SHP77 treated with DMSO at 0.1 percent for 48 hours (cell line): ENCODE measurements around the gene AOPEP.

ENCODE experiments used
- DNase-seq: peaks from one replicate; lab custom pipeline; 2025; lab: John Stamatoyannopoulos, UW

Gene AOPEP

DNA sequence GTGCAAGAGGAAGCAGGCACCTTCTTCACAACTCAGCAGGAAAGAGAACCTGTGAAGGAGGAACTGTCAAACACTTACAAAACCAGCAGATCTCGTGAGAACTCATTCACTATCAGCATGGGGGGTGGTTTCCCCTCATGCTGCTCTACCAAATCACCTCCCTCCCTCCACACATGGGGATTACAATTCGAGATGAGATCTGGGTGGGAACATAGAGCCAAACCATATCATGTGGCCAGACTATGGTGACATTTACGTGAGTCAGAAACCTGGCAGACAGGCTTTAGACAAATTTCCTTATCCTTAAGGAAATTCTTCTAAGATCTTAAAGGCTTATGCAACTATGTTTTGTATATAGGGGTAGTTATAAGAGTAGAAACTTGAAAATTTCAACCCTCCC is 8.7 kb upstream of the AOPEP start:
- DNase-seq, result no peak

DNA sequence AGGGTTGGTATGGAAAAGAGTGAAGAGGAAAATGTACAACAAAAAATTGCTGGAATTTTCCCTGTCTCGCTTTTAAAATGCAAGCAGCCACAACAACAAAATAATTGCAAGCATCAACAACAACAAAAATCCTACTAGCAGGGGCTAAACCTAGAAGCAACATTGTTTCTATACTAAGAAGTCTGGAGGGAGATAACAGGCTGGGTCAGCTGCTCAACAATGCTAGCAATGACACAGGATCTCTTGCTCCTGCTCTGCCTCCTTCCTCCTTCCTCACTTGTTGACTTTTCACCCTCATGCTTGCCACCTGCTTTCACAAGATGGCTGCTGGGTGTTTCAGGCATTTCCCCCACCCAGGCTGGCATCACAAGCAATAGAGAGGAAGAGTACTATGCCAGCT is 7.6 kb upstream of the AOPEP start:
- no peak for DNase-seq

DNA sequence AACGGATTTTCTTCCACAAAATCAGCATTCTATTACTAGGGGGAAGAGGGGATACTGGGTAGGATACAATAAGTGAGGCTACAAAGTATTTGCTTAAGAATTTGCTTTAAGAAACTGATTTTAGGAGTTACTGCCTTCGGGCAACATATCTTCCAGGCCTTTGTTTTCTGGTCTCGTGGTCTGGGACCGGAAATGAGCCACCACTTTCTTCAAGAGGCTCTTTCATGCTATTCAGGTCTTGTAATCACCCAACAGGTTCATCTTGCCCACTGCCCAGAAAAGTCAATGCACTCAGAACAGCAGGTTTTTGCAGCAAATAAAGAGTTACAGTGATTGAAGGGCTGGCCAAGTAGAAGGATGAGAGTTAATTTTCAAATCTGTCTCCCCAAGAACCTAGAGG is 6.6 kb upstream of the AOPEP start:
- DNase-seq, result no peak

DNA sequence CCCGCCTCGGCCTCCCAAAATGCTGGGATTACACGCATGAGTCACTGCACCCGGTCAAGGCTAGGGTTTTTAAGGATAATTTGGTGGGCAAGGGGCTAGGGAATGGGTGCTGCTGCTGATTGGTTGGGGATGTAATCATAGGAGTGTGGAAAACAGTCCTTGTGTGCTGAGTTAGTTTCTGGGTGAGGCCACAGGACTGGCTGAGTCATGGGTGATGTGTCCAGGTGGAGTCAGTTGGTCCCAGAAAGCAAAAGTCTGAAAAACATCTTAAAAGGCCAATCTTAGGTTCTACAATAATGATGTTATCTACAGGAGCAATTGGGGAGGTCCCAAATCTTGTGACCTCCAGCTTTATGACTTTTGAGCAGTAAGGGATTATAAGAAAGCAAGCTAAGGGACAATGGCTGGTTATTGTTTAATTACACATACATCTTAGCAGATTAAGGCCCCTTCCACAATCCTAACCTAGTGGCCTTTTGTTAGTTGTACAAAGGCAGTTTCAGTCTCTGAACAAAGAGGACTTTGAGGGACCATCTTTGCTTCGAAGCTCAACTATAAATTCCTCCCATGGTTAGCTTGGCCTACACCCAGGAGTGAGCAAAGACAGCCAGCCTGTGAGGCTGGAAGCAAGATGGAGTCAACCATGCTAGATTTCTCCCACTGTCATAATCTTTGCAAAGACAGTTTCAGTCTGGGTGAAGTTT is 5.5 kb upstream of the AOPEP start:
- DNase-seq, result no peak

DNA sequence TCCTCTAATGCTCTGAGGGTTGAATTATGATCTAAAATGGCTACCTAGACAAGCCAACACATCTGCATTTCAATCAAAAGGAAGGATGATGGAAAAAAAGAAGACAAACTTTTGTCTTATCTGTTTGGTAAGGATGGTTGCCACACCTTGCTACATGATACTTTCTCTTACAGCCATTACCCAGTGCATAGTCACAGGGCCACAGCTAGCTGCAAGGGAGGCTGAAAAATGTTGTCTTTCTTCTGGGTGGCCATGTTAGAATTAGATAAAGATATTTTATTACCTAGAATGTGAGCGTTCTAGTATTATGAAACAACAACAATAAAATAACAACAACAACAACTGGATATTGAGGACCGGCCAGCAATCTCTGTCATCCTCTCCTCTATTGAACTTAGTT is 4.7 kb upstream of the AOPEP start:
- DNase-seq, result no peak

DNA sequence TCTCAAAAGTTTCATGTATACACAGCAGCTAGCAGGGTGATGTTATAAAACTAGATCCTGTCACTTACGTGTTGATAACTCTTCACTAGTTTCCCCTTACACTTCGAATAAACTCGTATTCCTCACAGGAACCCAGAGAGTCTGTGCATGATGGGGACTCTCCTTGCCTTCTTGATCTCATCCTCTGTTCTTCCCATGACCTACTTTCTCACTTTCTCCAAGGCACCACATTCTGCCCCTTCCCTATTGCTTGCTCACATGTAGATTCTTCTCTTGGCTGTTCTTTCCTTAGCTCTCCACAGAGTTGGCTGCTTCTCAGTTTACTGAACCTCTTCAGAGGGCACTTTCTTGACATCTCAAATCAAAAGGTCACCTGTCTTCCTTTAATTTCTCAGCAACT is 1.2 kb upstream of the AOPEP start:
- DNase-seq, result no peak

DNA sequence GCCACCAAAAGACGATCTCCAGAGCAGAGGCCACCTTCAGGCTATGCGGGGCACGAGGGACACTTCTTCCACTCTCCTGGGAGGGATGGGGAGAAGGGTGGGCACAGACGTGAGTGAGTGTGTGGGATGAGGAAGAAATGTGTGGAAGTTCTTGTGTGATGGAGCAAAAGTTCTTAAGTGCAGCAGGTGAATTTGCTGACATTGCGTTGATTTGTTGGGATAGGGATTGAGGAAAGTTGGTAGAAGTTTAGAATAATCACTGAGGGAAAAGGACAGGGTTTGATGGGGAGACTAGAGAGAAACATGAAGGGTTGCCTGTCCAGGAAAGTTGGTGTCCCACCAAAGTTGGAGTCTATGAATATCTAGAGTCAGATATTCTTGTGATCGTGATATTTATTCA is 2.2 kb downstream of the AOPEP start:
- DNase-seq, result no peak

DNA sequence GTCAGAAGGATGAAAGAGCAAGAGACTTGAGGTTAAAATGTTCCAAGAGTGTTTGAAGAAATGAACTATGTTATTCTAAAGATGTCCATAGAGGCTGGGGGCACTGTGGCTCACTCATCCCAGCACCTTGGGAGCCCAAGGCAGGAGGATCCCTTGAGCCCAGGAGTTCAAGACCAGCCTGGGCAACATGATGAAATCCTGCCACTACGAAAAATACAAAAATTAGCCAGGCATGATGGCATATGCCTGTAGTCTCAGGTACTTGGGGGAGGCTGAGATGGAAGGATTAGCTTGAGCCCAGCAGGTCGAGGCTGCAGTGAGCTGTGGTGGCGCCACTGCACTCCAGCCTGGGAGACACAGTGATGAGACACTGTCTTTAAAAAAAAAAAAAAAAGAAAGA is 2.7 kb downstream of the AOPEP start:
- DNase-seq, result no peak

DNA sequence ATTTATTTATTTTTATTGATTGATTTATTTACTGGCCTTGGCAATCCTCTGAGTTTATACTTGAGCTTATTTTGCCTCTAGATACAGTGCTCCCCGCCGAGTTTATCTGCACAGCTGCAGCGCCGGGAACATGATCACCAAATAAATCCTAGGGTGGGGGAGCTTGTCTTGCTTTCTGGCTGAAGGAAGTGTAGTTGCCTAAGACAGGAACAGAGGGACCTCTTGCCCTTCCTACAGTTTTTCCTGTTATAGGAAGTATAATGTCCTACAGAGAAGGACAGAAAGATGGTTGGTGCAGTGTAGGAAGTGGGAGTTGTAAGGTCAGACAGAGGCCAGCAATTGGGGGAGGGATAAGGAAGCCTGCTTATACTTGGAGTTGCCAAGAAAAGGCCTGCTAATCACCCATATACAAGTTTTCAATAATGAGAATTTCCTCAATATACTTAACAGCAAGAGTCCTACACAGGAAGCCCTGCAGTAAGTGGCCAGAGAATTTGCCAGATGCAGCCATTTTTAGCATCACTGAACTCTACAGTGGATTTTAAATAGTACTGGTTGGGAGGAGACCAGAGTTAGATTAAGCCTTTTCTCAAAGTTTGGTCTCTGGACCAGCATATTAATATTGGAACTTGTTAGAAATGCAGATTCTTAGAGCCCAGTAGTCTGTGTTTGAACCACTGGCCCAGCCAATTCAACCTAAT is 7.7 kb downstream of the AOPEP start:
- no peak for DNase-seq

DNA sequence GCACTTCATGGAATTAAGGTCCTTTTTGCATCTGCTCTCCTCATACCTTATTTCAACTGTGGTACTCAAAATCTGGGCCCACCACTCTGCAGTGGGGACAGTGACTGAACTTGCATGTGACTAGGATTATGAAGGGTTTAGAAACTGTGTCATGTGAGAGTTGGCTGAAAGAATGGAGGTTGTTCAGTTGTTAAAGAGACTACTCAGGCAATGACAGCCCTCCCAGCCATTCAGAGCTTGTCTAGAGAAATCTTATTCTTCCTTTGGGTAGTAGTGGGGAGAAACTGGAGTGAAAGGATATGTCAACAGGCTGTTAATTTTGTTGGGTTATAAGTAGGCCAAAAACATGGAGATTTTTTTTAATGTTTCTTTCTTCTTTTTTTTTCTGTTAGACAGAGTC is 10.3 kb downstream of the AOPEP start:
- no peak for DNase-seq

DNA sequence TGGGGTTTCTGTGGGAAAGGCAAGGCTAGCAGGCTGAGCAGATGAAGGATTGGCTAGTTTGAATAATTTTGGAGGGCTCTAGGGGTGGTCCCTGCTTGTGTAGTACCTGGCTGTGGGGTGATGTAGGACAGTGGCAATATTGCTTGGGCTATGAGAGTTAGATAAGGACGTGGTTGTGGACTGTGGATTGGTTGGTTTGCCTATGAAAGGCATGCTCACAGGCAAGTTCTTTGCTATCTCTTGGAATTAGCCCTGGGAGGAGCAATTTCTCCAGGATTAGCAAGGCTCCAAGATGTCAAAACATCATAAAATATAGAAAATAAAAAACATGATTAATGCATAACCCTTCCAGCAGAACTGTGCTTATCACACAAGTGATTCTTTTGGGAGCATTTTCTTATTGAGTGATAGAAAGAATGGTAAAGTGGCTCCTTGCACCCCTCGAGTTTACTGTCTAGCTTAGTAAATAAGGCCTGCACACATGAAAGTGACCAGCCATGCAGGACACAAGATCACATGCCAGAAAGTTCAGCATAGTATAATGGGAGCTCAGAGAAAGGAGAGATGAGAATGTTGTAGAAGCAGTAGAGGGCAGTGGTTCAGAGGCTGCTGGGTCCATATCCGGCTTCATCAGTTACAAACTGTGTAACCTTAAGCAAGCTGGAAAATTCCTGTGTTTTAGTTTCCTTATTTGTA is 13.8 kb downstream of the AOPEP start:
- DNase-seq, result no peak

DNA sequence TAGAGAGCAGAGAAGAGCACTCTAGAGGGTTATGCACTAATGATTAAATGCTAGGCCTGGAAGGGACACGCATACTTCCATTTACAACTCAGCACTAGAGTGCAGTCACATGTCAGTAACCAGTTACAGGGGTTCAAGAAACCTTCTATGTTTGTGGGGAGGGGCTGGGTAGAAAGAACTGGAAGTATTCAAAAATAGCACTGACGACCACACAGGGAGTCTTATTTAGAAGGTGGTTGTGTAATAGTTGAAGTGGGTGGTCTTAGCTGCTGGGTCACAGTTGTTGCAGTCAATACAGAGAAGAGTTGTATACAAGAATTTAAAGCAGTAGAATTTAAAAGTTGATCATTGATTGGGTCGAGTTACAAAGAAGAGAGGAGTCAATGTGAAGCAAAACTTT is 15.4 kb downstream of the AOPEP start:
- no peak for DNase-seq

DNA sequence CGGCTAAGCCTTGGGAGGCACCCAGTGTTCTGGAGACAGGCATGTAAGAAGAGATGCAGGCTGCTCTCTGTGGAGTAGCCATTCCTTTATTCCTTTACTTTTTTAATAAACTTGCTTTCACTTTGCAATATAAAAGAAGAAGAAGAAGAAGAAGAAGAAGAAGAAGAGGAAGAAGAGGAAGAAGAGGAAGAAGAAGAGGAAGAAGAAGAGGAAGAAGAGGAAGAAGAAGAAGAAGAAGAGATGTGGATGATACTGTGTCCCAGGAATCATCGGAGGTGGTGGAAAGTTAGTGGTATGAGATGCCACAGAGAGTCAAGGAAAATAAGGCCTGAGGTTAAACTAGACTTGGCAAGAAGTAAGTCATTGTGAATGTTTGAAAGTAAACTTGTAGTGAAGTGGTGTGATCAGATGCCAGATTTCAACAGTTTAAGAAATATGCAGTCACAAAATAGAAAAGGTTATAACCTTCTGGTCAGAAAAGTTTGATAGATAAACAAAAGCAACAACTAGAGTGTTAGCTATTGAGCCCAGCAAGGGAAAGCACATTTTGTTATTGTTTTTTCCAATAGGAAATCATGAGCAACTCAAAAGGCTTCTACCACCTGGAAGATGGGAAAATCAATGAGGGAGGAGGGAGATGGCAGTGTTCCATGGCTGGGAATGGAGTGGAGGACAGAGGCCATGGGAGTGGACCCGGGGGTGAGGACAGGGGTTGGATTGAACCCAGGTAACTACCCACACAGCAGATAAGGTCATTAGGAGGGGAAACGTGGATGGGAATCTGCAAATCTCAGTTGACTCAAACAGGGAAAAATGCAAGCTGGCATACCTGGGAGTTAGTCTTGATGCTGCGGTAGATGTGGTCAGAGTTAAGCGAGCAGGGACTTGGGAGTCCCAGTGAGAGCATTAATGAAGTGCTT is 16.8 kb downstream of the AOPEP start:
- no peak for DNase-seq

DNA sequence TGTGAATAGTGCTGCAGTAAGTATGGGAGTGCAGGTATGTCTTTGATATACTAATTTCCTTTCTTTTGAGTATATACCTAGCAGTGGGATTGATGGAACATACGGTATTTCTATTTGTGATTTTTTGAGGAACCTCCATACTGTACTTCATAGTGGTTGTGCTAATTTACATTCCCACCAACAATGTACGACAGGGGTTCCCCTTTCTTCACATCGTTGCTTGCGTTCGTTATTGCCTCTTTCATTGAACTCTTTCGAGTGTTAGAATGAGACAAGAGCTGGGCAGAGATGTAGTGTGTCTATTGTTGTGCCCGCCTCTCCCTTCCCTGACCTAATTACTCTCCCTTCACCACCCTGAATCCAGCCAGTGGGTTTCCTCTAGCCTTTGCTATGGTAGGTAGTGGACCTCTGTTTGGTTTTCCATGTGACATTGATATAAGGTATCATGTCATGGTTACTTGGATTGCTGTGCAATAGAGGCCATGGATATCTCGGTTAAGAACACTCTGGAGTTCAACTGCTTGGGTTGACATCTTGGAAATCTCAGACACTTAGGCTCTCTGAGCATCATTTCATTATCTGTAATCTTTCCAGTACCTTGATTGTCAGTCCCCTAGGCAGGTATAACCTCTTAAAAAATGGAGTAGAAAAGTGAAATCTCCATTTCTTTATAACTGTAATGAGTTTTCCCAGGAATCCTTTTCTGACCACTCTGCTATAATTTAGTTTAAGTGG is 19.5 kb downstream of the AOPEP start:
- no peak for DNase-seq

DNA sequence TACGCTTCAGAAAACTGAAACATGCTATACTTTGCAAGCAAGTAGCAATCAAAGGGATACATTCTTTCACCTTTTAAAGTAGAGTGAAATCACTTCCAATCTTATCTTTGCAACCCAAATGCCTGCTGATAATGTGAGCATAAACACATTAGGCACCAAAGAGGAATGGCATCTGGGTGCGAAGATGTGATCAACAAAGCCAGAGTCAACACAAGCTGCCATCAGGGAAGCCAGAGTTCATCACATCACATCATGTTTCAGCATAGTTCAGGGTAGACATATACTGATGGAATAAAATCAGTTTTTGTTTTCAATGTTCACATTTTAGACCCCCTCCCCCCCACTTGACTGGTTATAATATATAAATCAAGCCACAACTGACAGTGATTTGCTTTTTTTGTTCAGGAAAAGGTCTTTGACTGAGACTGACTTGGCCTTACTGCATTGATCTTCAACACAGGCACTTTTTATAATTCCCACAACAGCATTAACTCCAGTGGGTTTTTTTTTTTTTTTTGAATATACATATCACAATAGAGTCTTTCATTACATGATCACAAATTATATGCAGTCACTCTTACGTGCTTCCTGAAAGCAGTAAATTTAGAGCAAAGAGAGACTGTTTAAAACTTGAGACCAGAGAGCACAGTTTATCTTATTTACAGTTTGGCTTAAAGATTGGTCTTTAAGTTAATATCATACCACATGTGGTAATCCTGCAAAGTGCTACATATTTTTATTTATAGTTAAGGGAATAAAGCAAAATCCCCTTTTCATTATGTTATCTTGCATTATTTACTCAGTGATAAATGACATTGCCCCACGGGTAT is 20.3 kb downstream of the AOPEP start:
- no peak for DNase-seq

DNA sequence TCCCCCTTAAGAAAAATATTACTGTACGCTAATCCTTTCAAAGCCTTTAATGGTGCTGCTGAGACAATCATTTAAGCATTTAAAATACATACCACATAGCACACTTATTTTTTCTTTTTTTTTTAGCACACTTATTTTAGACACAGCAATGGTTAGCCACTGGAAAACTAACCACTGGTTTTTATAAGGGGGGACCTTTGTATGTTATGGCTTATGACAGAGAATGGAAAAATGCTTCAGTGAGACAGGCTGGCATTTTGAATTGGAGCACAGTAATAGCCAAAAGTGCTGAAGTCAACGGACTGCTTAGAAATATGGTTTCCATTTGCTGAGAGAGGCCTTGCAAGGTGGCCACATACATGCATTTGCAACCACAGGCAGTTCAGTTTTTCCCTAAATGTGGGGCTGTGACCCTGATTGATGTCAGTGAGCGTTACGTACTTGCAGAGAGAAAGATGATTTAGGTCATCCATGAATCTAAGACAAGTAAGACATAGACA is 28.5 kb downstream of the AOPEP start:
- no peak for DNase-seq

DNA sequence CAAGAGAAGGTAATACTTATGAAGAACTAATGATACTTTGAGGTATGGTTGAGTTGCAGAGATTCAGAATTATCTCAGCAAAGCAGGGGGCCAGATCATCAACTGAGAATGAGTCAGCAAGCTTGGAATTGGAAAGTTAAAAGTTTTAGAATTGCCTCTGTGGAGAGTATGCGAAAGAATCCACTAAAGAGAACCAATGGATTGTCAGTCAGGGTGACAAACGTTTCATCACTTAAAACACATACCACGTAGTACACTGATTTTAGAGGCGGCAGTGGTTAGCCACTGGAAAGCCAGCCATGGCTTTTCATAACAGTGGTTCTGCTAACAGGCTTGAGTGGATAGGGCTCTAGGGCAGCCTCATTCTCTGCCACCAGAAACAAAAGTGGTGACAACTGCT is 30.7 kb downstream of the AOPEP start:
- no peak for DNase-seq

DNA sequence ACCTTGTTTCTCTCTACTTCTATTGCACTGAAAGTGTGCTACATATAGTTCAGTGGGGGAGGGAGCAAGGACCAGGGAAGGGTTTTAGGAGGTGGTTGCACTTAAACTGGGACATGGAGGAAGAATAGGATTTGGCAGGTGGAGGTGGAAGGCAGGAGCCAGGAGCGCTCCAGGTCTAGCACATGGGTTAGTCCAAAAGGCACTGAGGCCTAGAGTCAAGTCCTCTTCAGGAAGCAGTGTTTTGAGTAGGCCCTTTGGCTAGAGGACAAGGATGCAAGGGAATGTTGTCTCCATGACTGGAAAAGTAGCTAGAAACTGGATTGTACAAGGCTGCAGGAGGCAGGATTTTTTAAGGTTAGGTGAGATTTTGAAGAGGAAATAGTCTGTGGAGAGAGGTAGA is 31.5 kb downstream of the AOPEP start:
- DNase-seq, result no peak

DNA sequence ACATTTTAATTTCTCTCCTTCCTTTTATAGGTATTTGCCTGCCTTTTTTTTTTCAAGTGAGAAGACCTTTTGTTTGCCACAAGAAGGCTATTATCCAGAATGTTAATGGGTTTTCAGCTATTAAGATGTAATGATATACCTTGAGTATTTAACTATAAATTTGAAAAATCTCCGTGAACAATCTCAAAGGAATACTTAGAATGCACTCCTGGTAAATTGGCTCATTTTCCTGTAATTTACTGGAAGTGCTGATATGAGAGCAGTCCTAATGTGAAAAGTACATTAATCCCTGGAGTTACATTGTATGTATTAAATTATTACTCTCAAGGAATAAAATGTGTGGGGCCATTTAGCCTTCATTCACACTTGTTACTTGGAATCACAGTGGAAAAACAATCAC is 32.4 kb downstream of the AOPEP start:
- no peak for DNase-seq

DNA sequence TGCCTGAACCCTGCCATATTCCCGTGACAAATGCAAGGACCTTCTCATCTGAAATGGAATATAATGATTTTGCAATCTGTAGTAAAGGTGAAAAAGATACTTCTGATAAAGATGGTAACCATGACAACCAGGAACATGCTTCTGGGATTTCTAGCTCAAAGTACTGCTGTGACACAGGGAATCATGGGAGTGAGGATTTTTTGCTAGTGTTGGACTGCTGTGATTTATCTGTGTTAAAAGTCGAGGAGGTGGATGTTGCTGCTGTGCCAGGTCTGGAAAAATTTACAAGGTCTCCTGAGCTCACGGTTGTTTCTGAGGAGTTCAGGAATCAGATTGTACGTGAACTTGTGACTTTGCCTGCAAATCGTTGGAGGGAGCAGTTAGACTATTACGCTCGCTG is 33.5 kb downstream of the AOPEP start:
- DNase-seq, result no peak

DNA sequence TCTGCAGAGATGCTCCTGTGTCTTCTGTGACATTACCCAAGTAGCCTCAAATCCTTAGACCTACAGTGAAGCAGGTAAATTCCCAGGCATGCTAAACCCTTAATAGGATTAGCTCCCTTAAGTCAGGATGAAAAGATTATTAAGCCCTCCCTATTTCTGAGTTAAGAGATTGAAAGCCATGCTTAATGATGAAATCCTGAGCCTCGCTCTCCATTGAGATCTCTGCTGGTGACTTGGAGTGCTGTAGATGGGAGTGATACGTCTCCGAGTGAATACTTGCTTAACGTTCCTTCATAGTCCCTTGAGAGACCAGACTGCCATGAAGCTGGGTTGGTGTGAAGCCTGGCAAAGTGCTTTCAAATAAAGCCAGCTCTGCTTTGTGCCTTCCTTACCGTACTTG is 34.2 kb downstream of the AOPEP start:
- no peak for DNase-seq
